Measurements from ENCODE around the gene CALHM5.

DNA sequence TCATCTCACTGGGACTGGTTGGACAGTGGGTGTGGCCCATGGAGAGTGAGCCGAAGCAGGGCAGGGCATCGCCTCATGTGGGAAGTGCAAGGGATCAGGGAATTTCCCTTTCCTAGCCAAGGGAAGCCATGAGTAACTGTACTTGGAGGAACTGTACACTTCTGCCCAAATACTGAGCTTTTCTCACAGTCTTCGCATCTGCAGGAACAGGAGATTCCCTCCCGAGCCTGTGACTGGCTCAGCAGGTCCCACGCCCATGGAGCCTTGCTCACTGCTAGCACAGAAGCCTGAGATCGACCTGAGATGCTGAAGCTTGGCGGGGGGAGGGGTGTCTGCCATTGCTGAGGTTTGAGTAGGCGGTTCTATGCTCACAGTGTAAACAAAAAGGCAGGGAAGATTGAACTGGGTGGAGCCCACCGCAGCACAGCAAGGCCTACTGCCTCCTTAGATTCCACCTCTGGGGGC, 10.4 kb upstream of the CALHM5 start:
- TF ChIP-seq, protein P1, sequence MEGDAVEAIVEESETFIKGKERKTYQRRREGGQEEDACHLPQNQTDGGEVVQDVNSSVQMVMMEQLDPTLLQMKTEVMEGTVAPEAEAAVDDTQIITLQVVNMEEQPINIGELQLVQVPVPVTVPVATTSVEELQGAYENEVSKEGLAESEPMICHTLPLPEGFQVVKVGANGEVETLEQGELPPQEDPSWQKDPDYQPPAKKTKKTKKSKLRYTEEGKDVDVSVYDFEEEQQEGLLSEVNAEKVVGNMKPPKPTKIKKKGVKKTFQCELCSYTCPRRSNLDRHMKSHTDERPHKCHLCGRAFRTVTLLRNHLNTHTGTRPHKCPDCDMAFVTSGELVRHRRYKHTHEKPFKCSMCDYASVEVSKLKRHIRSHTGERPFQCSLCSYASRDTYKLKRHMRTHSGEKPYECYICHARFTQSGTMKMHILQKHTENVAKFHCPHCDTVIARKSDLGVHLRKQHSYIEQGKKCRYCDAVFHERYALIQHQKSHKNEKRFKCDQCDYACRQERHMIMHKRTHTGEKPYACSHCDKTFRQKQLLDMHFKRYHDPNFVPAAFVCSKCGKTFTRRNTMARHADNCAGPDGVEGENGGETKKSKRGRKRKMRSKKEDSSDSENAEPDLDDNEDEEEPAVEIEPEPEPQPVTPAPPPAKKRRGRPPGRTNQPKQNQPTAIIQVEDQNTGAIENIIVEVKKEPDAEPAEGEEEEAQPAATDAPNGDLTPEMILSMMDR (IDR thresholded peaks at IDR 0.05): no peak
- TF ChIP-seq POLR2A (IDR thresholded peaks at IDR 0.05): no peak
